ENCODE data around the gene RPS6KB2. TPM values are rescaled to one million over a fixed set of nuclear protein-coding genes. Genes with fewer than 3 reads are reported as not detected.

The RPS6KB2 gene
- total and polyA plus RNA-seq, 2 of the 4 experiments (the other 2 are of a cell fraction) = 50.7 to 58.4 TPM

GRCh38 chr11:67450796-67451657, 22.7 kb downstream of the RPS6KB2 start (continued):
- TF ChIP-seq RFX5 (IDR thresholded peaks at IDR 0.05; ENCODE audit: low read depth, low read length) = no peak

- Histone ChIP-seq H4K8ac (ENCODE audit: low read depth in 2 of 2, low read length in 2 of 2) (no peak overlapping the region), H2AFZ (replicated peaks; ENCODE audit: low read length, poor library complexity) (peak overlapping the region; percentile 58), H2BK120ac (ENCODE audit: low read depth, low read length) (no peak overlapping the region), H3K18ac (ENCODE audit: low read depth, low read length) (no peak overlapping the region), H4K20me1 (ENCODE audit: insufficient read depth, low read length) (no peaks in the 10 kb centered on the region), H3K23ac (ENCODE audit: low read depth, low read length) (no peak overlapping the region), H3K4ac (ENCODE audit: low read depth, low read length) (no peak overlapping the region), H3K14ac (replicated peaks; ENCODE audit: low read depth, low read length) (no peak overlapping the region), H3K4me3 (ENCODE audit: insufficient read depth, low read depth, low read length) (no peak overlapping the region), H3K9me1 (ENCODE audit: insufficient read depth, low read length) (no peaks in the 10 kb centered on the region), H2AK5ac (ENCODE audit: low read depth, low read length) (no peak overlapping the region), H4K5ac (ENCODE audit: low read depth, low read length) (no peak overlapping the region), H3K4me2 (ENCODE audit: low read depth, low read length) (no peak overlapping the region), H2BK5ac (ENCODE audit: low read depth, low read length, poor library complexity, severe bottlenecking) (no peak overlapping the region), H3K79me1 (ENCODE audit: low read depth in 1 of 2, low read length in 2 of 2) (no peaks in the 10 kb centered on the region), H2BK20ac (ENCODE audit: low read depth, low read length) (no peak overlapping the region), H2BK15ac (ENCODE audit: low read depth, low read length) (no peak overlapping the region), H3K56ac (ENCODE audit: extremely low read depth, insufficient read depth, low read length) (no peak overlapping the region), H4K91ac (ENCODE audit: insufficient read depth, low read depth, low read length) (no peak overlapping the region), H3K9ac (ENCODE audit: low read depth, low read length) (no peak overlapping the region), H3K9me3 (ENCODE audit: control insufficient read depth, insufficient read depth, low read length) (no peaks in the 10 kb centered on the region), H3K27ac (ENCODE audit: insufficient read depth, low read length) (no peak overlapping the region), H3K27me3 (ENCODE audit: control insufficient read depth, insufficient read depth, low read length) (peaks cover 17% of the 10 kb centered on the region; the same call in 1 of the 2 replicates), H3K36me3 (ENCODE audit: control insufficient read depth, insufficient read depth, low read length) (no peaks in the 10 kb centered on the region), H2AK9ac (replicated peaks; ENCODE audit: low read depth, low read length, poor library complexity) (no peak overlapping the region), H3K4me1 (ENCODE audit: control insufficient read depth, insufficient read depth, low read length) (no peaks in the 10 kb centered on the region)
- ATAC-seq (ENCODE audit: low read depth) (no peak), DNase-seq (no peak)
- no peak for TF ChIP-seq NFE2L2 (IDR thresholded peaks at IDR 0.05; ENCODE audit: low read depth, low read length)
- no peak for TF ChIP-seq MAFK (IDR thresholded peaks at IDR 0.05; ENCODE audit: low read depth, low read length)
- no peak for TF ChIP-seq USF2 (IDR thresholded peaks at IDR 0.05; ENCODE audit: low read depth, low read length)
- TF ChIP-seq RCOR1 (IDR thresholded peaks at IDR 0.05; ENCODE audit: insufficient replicate concordance, low read length) = no peak
- no peak for TF ChIP-seq RFX5 (IDR thresholded peaks at IDR 0.05; ENCODE audit: low read depth, low read length)
- no peak for TF ChIP-seq CHD1 (IDR thresholded peaks at IDR 0.05; ENCODE audit: low read depth, low read length)
- TF ChIP-seq RAD21 (IDR thresholded peaks at IDR 0.05; ENCODE audit: low read length) = no peak
- TF ChIP-seq BHLHE40 (IDR thresholded peaks at IDR 0.05; ENCODE audit: low read depth, low read length) = no peak
- WGBS, 2 experiments (ENCODE audit: extremely low coverage in 2 of 2, insufficient read length in 1 of 2) = 93% methylated on average over 12 of the region's 14 CpGs; no CpG with 5 or more reads in 1 of the 2 experiments
- BruUV-seq (replicated peaks) = no TSS peak
- in situ Hi-C loops (cut with MboI; ENCODE audit: low sequenced_read_pairs) = no loop called here
- intact Hi-C loops (cut with micrococcal nuclease) = no loop called here
- CTCF ChIA-PET = no interaction called here
- dilution Hi-C loops (cut with HindIII; ENCODE audit: low sequenced_read_pairs, unreplicated experiment) = no loop called here
- POLR2A ChIA-PET (ENCODE audit: unreplicated experiment) = no interaction called here
Observed at GRCh38 chr11:67451658-67451976, 23.3 kb downstream of the RPS6KB2 start.
